GM12874 (cell line): ENCODE data around the gene FSTL4.

ENCODE experiments used
- TF ChIP-seq, protein P1 (sequence below): IDR thresholded peaks from 2 replicates; pipeline ENCODE4 v1.5.1; 2011; ENCODE audit warnings: low read depth, mild to moderate bottlenecking, control low read depth, low read length, moderate library complexity; ENCODE audit not compliant: insufficient read depth

Gene FSTL4

DNA sequence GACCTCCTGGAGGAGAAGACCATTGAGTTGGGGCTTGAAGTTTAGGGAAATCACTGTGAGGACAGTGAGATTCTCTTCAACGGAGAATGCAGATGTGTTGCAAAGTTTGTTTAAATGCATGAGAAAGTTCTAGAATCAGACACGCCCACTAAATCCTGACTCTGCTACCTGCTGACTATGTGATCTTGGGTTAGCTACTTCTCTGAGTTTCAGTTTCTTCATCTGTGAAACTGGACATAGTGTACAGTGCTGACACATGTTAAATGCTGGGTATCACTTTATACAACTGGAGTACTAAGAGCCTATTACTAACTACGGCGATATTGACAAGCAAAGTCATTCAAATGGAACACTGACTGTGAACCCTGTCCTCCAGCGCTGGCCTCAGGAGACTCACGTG is 305.1 kb downstream of the FSTL4 start:
- TF ChIP-seq, protein P1, sequence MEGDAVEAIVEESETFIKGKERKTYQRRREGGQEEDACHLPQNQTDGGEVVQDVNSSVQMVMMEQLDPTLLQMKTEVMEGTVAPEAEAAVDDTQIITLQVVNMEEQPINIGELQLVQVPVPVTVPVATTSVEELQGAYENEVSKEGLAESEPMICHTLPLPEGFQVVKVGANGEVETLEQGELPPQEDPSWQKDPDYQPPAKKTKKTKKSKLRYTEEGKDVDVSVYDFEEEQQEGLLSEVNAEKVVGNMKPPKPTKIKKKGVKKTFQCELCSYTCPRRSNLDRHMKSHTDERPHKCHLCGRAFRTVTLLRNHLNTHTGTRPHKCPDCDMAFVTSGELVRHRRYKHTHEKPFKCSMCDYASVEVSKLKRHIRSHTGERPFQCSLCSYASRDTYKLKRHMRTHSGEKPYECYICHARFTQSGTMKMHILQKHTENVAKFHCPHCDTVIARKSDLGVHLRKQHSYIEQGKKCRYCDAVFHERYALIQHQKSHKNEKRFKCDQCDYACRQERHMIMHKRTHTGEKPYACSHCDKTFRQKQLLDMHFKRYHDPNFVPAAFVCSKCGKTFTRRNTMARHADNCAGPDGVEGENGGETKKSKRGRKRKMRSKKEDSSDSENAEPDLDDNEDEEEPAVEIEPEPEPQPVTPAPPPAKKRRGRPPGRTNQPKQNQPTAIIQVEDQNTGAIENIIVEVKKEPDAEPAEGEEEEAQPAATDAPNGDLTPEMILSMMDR, result no peak

DNA sequence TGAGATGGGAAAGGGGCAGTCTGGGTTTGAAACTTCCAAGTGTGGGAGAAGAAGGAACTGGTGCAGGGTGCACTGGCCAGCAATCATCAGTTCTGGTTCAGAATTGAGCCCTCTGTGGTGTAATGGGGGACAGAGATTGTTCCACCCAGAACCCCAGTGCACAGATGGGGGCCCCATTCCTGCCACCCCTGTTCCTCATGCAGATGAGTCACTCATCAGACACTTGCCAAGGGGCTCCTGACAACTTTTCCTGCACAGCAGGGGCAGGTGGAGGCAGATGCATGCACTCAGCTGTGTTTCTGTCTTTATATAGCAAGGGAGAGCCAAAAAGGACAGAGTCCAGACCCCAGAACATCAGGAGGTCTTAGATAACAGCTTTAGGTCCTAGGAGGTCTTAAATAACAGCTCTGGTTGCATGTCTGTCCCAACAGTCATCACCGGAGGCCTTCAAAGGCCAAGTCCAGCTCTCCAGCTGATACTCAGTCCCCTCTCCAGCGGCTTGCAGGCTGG is 307.6 kb downstream of the FSTL4 start:
- TF ChIP-seq, protein P1, result no peak

DNA sequence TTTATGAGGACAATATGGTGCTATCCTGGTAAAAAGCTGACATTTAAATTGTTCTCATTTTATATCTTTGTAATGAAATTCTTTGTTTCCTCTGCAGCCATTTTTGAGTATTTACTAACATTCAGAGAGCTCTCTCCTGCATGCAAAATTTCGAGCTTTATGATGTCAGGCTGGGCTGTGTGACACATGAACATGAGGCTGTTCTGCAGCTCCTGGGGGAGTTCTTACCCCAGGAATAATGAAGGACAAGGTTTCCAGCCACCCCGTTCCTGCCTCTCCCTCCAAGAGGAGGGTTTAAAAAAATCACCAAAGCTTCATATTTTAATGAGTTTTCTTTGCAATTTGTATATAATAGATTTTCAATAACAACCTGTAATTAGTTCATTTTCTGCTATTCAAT is 308.2 kb downstream of the FSTL4 start:
- TF ChIP-seq, protein P1, result no peak

DNA sequence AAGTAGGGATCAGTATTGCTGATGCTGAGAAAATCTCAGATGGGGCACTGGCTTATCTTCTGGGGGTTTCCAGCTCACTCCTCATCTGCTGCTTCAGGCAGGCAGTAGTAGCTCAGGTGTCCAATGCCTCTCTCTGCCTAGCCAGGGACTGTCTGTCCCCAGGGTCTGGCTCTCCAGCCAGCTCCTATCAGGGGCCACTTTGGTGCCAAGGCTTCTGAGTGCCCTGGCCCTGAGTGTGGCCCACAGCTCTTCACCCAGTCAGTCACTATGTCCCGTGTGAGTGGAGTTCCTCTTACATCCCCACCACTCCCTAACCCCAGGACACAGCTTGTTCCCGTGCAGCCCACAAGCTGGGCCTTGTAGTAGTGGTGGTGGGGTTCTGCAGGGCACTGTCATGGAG is 309.0 kb downstream of the FSTL4 start:
- TF ChIP-seq, protein P1, result no peak

DNA sequence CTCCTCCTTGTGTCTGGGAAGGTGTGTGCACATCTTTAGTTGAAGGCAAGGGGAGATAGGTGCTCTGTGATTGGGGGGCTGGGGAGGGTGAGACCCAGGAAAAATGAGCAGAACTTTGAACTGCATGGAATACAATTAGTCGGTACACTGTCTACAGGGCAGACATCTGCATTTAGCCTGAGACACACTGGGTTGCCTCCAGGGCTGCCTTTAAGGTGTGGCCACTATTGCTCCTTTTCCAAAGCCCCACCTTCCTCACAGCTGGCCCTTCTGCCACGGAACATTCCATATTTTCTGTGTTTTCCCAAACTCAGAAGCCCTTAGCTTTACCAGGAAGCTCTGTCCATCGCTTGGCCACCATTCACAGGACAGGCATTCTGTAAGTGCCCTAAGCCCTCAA is 312.6 kb downstream of the FSTL4 start:
- TF ChIP-seq, protein P1, result no peak

DNA sequence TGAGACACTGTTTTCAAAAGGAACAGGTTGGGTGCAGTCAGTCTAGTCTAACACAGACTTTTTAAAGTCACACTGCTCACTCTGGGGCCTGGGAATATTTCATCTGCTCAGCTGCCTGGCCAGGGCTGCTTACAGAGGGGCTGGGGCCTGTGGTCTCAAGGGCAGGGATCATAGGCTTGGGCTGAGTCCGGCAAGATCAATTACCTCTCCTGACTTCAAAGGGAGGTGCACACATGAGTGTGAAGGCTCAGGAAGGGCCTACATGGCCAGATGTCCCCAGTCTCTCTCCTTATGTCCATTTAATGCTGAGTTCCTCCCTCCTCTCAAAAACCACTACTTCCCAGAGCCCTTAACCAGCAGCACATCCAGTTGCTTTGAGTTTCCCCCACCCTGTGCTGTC is 313.3 kb downstream of the FSTL4 start:
- TF ChIP-seq, protein P1, result no peak

DNA sequence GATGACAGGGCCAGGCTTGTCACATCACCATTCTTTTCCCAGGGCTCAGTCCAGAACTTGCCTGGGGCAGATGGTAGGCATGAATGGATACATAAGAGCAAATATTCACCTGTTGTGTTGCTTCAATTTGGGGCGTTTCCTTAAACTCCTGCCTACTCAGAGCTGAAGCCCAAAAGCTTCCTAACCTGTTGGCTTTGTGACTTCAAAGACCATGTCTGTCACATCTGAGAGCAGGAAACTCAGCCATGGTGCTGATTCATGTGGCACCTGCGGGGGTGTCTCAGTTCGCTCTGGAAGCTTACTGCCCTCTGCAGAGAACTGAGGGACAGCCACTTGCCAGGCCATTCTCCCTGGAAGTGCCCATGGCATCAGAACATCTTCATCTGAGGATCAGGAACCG is 313.9 kb downstream of the FSTL4 start:
- TF ChIP-seq, protein P1, result no peak
